DND-41 (cell line): ENCODE results near the gene SELENOF.
"Not testable (repeated sequence)": the region's sequence is repeated elsewhere in the genome, so short reads cannot be mapped to it uniquely, and the experiment has no call there.

Source experiments
- ATAC-seq: fragments of 200-7000 bp; cut with Tn5 transposase; 3 replicates; pipeline ENCODE4 v1.9.1; 2021; ENCODE audit warnings: low read depth; ENCODE audit not compliant: insufficient read depth
- DNase-seq: peaks from one replicate; pipeline ENCODE4 v3.0.0-alpha.2; 2020
- H2AFZ ChIP-seq: 2 replicates; pipeline ENCODE4 v1.6.0; 2012; ENCODE audit warnings: low read depth, low read length
- H3K27ac ChIP-seq: 2 replicates; pipeline ENCODE4 v1.5.1; 2012; ENCODE audit warnings: low read length, inconsistent platforms
- H3K27me3 ChIP-seq: fragments of 200-600 bp; sonication (generic); 2 replicates; pipeline ENCODE4 v1.6.0; 2012; ENCODE audit warnings: low read length, mild to moderate bottlenecking, inconsistent platforms; ENCODE audit not compliant: insufficient read depth, poor library complexity
- H3K36me3 ChIP-seq: 2 replicates; pipeline ENCODE4 v1.5.1; 2012; ENCODE audit warnings: low read length, inconsistent platforms; ENCODE audit not compliant: insufficient read depth
- H3K4me1 ChIP-seq: 2 replicates; pipeline ENCODE4 v1.5.1; 2012; ENCODE audit warnings: mild to moderate bottlenecking, low read length; ENCODE audit not compliant: insufficient read depth
- H3K4me2 ChIP-seq: 2 replicates; pipeline ENCODE4 v1.6.0; 2012; ENCODE audit warnings: mild to moderate bottlenecking, moderate library complexity, low read length, inconsistent platforms; ENCODE audit not compliant: insufficient read depth
- H3K4me3 ChIP-seq, 2 experiments: fragments of 200-600 bp in 1 of 2; shearing (Covaris generic) in 1 of 2; 2 replicates each; pipeline ENCODE4 v1.5.1; 2012 to 2016; ENCODE audit warnings: inconsistent platforms in 2 of 2, low read length in 2 of 2, mild to moderate bottlenecking in 2 of 2, low read depth in 1 of 2, moderate library complexity in 1 of 2
- H3K79me2 ChIP-seq: 2 replicates; pipeline ENCODE4 v1.6.0; 2012; ENCODE audit warnings: low read length, inconsistent platforms; ENCODE audit not compliant: insufficient read depth
- H3K9ac ChIP-seq: 2 replicates; pipeline ENCODE4 v1.6.0; 2012; ENCODE audit warnings: low read depth, mild to moderate bottlenecking, inconsistent platforms, low read length, moderate library complexity
- H3K9me3 ChIP-seq: 2 replicates; pipeline ENCODE4 v1.5.1; 2012; ENCODE audit warnings: low read length, moderate library complexity, mild to moderate bottlenecking, inconsistent platforms; ENCODE audit not compliant: insufficient read depth, severe bottlenecking
- H4K20me1 ChIP-seq: 2 replicates; pipeline ENCODE4 v1.6.0; 2012; ENCODE audit warnings: low read length; ENCODE audit not compliant: insufficient read depth
- CTCF ChIP-seq: IDR thresholded peaks from 2 replicates; pipeline ENCODE4 v1.5.1; 2012; ENCODE audit warnings: borderline replicate concordance, low read length, moderate library complexity, mild to moderate bottlenecking; ENCODE audit not compliant: poor library complexity, severe bottlenecking; ENCODE audit errors: extremely low read depth
- EZH2 ChIP-seq: IDR thresholded peaks from 3 replicates; pipeline ENCODE4 v1.6.1; 2012; ENCODE audit warnings: borderline replicate concordance, low read depth, mild to moderate bottlenecking, moderate library complexity, low read length, inconsistent platforms; ENCODE audit not compliant: severe bottlenecking

SELENOF gene

GRCh38 chr1:86872086-86872485, 41.8 kb downstream of the SELENOF start:
- H3K27me3 ChIP-seq = no peaks in the 10 kb centered on the region
- no peak overlapping the region for H3K4me2 ChIP-seq
- TF ChIP-seq CTCF (no peak), EZH2 (no peak)
- H3K27ac ChIP-seq = no peak overlapping the region
- peaks cover 3% of the 10 kb centered on the region; the same call in 1 of the 2 replicates for H3K79me2 ChIP-seq
- ATAC-seq (no peak), DNase-seq (no peak)
- no peaks in the 10 kb centered on the region for H3K9me3 ChIP-seq
- H3K4me1 ChIP-seq = no peaks in the 10 kb centered on the region
- no peak overlapping the region for H3K9ac ChIP-seq
- H2AFZ ChIP-seq = no peak overlapping the region
- no peak overlapping the region for H3K4me3 ChIP-seq
- peaks cover 19% of the 10 kb centered on the region for H3K36me3 ChIP-seq
- H4K20me1 ChIP-seq = no peaks in the 10 kb centered on the region

GRCh38 chr1:86871001-86871400, 42.9 kb downstream of the SELENOF start:
- no peak for TF ChIP-seq CTCF
- TF ChIP-seq EZH2 = no peak

GRCh38 chr1:86868477-86868876, 45.4 kb downstream of the SELENOF start:
- Histone ChIP-seq H3K4me1 (no peaks in the 10 kb centered on the region), H2AFZ (no peak overlapping the region), H3K36me3 (peaks cover 17% of the 10 kb centered on the region; the same call in 1 of the 2 replicates), H4K20me1 (no peaks in the 10 kb centered on the region), H3K4me3 (no peak overlapping the region), H3K27me3 (no peaks in the 10 kb centered on the region), H3K4me2 (no peak overlapping the region), H3K9ac (no peak overlapping the region), H3K27ac (no peak overlapping the region), H3K79me2 (peaks cover 12% of the 10 kb centered on the region; the same call in 1 of the 2 replicates), H3K9me3 (no peaks in the 10 kb centered on the region)
- ATAC-seq = no peak
- TF ChIP-seq CTCF (no peak), EZH2 (no peak)
- DNase-seq = no peak

More at GRCh38 chr1:86871001-86871400, 42.9 kb downstream of the SELENOF start:
- Histone ChIP-seq H3K4me2 (no peak overlapping the region), H3K4me3 (no peak overlapping the region), H2AFZ (no peak overlapping the region), H4K20me1 (no peaks in the 10 kb centered on the region), H3K27me3 (no peaks in the 10 kb centered on the region), H3K9me3 (no peaks in the 10 kb centered on the region), H3K79me2 (peaks cover 9% of the 10 kb centered on the region; the same call in 1 of the 2 replicates), H3K4me1 (no peaks in the 10 kb centered on the region), H3K27ac (no peak overlapping the region), H3K36me3 (peaks cover 12% of the 10 kb centered on the region; the same call in 1 of the 2 replicates), H3K9ac (no peak overlapping the region)
- ATAC-seq (no peak), DNase-seq (no peak)

- ATAC-seq, H3K4me3 ChIP-seq, H3K4me2 ChIP-seq, H4K20me1 ChIP-seq, H3K27me3 ChIP-seq, H3K27ac ChIP-seq, H3K9ac ChIP-seq, H2AFZ ChIP-seq, H3K4me1 ChIP-seq, DNase-seq, H3K79me2 ChIP-seq, H3K9me3 ChIP-seq: not testable (repeated sequence)
- H3K36me3 ChIP-seq = peaks cover 19% of the 10 kb centered on the region; the same call in 1 of the 2 replicates
Observed at GRCh38 chr1:86867278-86867677, 46.6 kb downstream of the SELENOF start.
